GF-D8 (cell line): ENCODE results near the gene CTNNA1.

Experiments used
- DNase-seq: peaks from one replicate; lab custom pipeline; 2025; lab: John Stamatoyannopoulos, UW

The CTNNA1 gene

GRCh38 chr5:138849882-138850281 is 96.7 kb downstream of the CTNNA1 start:
- no peak for DNase-seq

DNA sequence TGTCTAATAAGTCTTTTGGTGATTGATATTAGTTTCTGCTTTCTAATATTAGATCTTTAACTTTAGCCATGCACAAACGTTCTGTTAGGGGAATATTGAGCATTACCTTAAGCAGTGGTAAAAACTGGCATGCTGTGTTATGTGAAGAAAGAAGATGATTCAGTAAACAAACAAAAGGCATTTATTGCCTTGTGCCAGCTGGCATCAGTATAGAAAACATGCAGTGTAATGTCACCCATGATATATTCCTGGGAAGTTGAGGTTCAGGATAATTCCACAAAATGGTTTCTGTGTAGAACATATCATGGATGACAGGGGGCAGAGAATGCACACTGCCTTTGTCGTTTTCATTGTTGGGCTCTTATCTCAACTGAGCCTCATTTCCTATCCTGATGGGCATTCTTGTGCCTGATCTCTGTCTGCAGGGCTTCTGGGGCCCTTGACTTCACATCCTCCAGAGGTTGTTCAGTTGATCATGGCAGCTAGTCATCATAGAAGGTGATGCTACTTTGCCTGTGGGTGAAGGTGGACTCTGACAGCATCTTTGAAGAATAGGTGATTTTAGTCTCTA is 97.7 kb downstream of the CTNNA1 start:
- DNase-seq: no peak

DNA sequence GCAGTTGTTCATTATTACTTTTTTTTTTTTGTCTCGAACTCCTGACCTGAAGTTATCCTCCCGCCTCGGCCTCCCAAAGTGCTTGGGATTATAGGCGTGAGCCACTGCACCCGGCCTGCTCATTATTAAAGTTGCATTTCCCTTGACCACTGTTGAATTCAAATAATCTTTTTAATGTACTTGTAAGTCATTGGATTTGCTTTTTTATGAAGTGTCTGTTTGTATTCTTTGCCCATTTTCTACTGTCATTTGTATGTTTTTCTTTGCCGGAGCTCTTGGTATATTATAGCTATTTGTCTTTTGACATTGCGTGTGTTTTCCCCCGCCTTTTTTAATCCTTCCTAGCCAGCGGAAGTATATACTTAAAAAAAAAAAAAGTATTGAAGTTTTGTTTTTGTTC is 99.9 kb downstream of the CTNNA1 start:
- no peak for DNase-seq

DNA sequence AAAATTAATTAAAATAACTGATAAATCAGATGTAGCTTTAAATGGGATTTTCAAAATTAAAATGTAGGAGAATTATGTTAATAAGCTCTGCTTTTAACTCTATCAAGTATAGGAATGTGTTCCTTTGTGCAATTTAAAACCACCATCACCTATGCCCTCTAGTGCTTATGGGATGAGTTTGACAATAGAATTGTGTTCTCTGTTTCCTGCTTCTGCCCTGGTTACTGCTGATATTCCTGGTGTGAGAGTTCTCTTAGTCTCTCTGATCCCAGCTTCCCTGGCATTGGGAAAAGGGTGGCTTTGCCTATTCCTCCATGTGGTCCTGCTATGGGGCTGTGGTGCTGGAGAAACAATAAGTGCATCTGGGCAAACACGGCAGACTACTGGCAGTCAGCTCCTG is 113.8 kb downstream of the CTNNA1 start:
- no peak for DNase-seq

DNA sequence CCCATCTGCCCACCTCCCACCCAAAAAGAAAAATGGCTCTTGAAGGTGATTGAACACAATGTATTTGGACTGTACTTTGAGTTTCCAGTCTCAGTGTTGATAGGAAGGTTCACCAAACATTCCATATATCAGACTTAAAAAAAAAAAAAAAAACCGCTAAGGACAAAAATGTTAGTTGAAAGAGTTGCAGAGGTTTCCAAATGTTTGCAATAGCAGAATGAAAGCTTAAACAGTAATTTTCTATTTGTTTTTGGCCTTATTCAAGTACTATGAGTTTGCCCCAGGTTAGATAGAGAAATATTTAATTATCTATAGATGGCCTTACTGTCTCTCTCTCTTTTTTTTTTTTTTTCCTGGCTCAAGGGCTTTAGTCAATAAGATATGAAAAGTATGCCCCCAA is 115.8 kb downstream of the CTNNA1 start:
- no peak for DNase-seq

DNA sequence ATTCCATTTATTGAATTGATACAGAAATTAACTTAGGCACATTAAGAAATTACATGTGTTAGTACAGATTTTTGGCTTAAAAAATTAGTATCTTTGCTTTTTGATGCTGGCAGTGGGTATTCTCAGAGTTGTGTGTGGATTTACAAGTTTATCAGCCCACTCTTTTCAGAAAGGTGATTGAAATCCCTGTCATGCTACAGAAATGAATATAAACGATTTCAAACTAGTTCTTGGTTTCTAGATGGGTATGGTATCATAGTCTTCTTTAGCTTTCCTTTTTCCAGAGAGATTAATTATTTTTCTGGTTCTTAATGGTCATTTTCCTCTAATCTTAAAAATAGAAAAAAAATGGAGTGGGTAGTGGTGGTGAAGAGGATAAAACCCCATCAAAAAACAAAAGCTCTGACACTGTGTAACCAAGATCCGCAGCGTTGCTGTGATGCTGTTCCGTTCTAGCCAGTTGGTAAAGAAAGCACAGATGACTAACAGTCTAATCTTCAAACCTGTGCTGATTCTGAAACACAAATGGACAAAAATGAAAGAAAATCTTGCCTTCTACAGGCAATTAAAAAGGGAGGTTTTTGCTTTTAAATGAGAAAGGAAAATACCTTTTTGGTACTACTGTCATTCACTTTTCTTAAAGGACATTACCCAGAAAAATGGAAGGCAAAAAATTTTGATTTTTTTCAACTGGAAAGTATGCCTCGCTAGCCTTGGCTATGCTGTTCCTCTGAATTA is 116.7 kb downstream of the CTNNA1 start:
- DNase-seq: no peak

GRCh38 chr5:138870611-138871010 is 117.4 kb downstream of the CTNNA1 start:
- DNase-seq: no peak

- no peak for DNase-seq
These were observed 119.7 kb downstream of the CTNNA1 start for GRCh38 chr5:138872841-138873465.

DNA sequence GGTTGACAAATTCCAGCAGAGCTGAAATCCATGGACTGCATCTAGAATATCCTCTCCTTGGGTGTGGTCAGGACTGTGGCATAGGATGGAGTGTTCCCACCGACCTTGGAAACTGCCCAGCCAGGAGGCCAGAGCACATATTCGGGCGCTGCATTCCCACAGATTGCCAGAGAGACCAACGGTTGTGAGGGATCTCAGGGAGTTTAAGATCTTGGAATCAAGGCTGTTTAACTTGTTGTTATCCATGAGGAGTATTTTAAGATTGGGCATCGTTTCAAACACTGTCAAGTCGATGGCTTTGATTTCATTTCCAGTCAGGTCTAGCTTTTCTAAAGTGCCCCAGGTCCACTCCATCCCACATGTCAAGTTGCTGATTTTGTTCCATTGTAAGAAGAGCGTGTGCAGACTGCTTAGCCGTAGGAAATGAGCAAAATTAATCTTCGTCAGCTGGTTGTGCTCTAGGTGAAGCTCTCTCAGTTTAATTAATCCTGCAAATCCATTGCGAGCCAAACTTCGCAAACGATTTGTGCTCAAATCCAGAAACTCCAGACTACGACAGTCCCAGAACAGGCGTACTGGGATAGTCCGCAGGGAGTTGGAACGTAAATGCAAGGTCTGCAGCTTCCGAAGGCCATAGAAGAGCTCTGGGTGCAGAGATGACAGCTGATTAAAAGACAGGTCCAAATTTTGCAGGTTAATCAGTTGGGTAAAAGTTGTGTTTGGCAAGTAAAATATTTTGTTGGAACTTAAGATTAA is 120.4 kb downstream of the CTNNA1 start:
- no peak for DNase-seq

DNA sequence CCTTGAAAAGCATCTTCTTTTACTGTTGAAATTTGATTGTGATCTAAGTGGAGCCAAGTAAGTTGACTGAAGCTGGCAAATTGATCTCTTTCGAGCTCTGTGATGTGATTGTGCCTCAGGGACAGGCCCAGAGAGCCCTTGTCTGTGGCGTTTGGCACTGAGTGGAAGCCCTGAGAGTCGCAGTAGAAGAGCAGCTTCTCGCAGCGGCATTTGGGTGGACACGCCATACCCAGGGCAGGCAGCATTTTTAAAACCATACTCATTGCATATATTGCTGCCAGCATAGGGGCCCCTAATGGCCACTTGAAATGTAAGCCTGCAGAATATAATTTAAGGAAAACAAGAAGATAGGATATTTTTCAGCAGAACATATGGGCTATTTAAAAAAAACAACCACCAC is 121.0 kb downstream of the CTNNA1 start:
- DNase-seq: no peak

- DNase-seq: no peak
These were observed 121.7 kb downstream of the CTNNA1 start, which contains the start of gene LRRTM2 for GRCh38 chr5:138874771-138875551. LRRTM2 (minus strand) TSS chr5:138875335; CDS start chr5:138874911, 424 bp downstream.

GRCh38 chr5:138875552-138875875 is 122.3 kb downstream of the CTNNA1 start:
- no peak for DNase-seq

DNA sequence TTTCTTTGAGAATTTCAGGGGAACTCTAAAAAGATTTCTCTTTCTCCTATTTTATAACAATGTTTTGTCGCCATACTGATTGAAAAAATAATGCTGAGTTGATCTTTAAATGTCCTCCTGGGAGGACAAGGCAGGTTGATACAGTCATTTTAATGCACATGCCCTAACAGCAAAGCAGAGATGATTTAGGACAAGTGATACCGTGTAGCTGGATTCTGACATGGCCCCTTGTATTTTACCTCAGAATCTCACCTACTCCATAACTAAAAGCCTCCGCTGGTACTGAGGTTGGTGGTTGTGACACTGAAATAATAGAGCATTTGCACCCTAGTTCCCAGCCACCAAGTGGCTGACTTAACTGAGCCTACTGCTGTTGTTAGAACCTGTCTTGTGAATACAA is 122.7 kb downstream of the CTNNA1 start:
- no peak for DNase-seq

DNA sequence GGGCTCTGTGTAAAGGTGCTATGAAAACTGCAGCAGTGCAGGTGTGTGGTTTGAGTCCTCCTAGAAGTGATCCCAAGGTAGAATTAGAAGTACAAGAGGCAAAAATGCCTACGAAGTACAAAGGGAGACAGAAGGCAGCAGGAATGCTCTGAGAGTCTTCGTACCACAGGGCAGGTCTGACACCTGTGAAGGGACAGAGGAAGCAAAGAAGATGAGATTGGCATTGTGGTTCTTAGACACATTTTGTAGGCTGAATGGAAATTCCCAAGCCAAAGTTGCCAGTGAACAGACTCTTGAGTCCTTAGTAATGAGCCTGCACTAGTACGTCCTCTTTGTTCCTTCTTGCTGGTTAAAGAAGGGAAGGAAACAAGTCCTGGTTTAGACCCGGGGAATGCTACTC is 123.6 kb downstream of the CTNNA1 start:
- no peak for DNase-seq

- DNase-seq: no peak
These were observed 125.4 kb downstream of the CTNNA1 start for GRCh38 chr5:138878437-138879235.

DNA sequence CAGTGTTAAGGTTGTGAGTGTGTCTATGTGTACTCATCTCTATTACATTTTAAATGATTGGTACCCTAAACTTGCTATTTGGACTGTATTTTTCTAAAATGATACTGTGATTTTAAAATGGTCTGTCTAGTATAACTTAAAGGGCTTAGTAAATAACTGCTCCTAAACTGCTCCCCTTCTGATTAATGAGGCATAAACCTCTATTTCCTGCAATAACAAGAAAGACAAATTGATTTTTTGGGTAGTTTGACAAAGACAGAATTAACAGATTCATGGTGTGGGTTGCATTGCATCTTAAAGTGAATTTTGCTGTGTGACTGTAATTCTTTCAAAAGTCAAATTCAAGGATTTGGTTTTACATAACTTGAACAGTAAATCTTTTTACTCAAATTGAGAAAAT is 130.0 kb downstream of the CTNNA1 start:
- no peak for DNase-seq

DNA sequence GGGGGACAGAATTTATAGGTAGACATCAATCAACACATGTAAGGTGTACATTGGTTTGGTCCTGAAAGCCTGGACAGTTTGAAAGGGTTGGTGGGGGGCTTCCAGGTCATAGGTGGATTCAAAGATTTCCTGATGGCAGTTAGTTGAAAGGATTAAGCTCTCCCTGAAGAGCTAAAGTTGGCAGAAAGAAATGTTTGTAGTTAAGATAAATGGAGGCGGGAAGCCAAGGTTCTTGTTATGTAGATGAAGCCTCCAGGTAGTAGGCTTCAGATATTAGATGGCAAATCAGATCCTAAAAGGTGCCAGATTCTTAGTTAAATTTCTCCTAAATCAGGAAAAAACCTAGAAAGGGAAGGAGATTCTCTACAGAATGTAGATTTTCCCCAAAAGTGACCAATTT is 130.9 kb downstream of the CTNNA1 start:
- DNase-seq: no peak

GRCh38 chr5:138884554-138884953 is 131.3 kb downstream of the CTNNA1 start:
- no peak for DNase-seq

DNA sequence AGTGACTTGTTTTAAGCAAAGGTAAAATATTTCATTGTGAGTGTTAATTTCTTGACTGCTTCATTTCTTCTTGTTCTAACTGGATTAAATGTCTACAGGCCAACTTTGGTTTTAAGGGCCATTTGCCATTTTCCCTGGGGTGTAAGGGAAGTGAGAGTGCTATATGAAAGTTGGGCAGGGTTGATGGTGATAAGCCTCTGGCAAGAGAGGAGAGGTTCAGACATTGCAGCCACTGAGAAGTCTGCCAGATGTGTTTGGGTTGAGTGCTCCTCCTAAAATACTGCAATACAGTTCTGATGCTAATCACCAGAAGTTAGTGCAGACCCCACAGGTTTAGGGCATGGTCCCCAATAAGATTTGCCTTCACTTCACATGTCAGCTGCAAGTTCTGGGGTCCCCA is 136.8 kb downstream of the CTNNA1 start:
- no peak for DNase-seq

DNA sequence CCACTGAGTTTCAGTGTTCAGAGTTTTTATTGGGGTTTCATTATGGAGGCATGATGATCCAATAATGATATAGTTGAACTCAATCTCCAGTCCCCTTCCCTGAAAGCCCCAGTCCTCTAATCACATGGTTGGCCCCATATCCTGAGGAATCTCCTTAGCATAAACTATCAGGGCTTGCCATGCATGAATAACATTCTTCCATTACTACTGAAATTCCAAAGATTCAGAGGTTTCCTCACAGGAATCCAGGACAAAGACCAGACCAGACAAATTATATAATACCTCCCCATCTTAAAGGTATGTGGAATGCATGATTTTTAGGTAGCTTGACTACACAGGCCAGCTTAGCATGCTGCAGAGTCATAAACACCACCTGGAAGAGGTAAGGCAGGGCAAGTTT is 137.4 kb downstream of the CTNNA1 start:
- DNase-seq: no peak

DNA sequence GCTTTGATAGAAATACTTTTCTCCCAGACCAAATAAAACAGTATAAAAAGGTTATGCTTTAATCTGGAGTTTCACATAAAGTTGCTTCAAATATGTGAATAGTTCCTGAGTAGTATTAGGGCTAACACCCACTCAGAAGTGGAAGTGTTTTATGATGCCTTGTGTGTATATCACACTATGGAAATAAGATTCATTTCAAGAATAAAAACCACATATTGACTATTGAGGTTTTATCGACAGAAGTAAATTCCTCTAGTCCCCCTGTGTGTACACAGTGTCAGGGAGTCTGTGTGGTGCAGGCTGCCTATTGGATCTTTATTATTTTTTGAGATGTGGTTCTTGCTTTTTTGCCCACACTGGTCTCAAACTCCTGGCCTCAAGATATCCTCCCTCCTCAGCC is 142.7 kb downstream of the CTNNA1 start:
- no peak for DNase-seq
